Ascending aorta (tissue), 2 donors: Measurements from ENCODE around the gene ABLIM2. TPM values are rescaled to one million over a fixed set of nuclear protein-coding genes. Genes with fewer than 3 reads are reported as not detected.

Source experiments
- DNase-seq, 2 donors: peaks; one replicate each; pipeline ENCODE4 v3.0.0-alpha.2; 2019; ENCODE audit warnings: low spot score in 2 of 2
- H3K27ac ChIP-seq, 2 donors: fragments of 200-600 bp; sonication (generic); one replicate each; pipeline ENCODE4 v1.5.1; 2016 to 2017; ENCODE audit warnings: mild to moderate bottlenecking in 1 of 2
- H3K27me3 ChIP-seq: fragments of 200-600 bp; sonication (generic); one replicate; pipeline ENCODE4 v1.5.1; 2017
- H3K36me3 ChIP-seq, 2 donors: fragments of 200-600 bp; sonication (generic); one replicate each; pipeline ENCODE4 v1.5.1; 2016
- H3K4me1 ChIP-seq, 2 donors: fragments of 200-600 bp; sonication (generic); one replicate each; pipeline ENCODE4 v1.5.1; 2016 to 2017; ENCODE audit warnings: mild to moderate bottlenecking in 1 of 2
- H3K4me3 ChIP-seq, 2 donors: fragments of 200-600 bp; sonication (generic); one replicate each; pipeline ENCODE4 v1.5.1; 2016 to 2017; ENCODE audit warnings: mild to moderate bottlenecking in 1 of 2
- H3K9me3 ChIP-seq, 2 donors: fragments of 200-600 bp; sonication (generic); one replicate each; pipeline ENCODE4 v1.5.1; 2016
- intact Hi-C: fragments of 100-400 bp; cut with DNase I; formaldehyde crosslinking; loops from one replicate; pipeline ENCODE4 v1.15.1; 2023
- total RNA-seq: library from RNA; depleted of rRNA; stranded (reverse); fragments of >200 nt; gene quantifications from one replicate; pipeline ENCODE4 v1.1.0, GENCODE V29; 2016
- TF ChIP-seq, protein P1 (sequence below), 3 experiments: fragments of 200-600 bp in 2 of 3; fragments of 450-650 bp in 1 of 3; sonication (generic) in 2 of 3; IDR thresholded peaks; one replicate each; pipeline ENCODE4 v1.5.1; 2016 to 2019; ENCODE audit warnings: antibody characterized with exemption in 3 of 3, mild to moderate bottlenecking in 1 of 3, moderate library complexity in 1 of 3

ABLIM2 gene
- total RNA-seq, 1 donor from 2014 or later = 30.8 TPM

DNA sequence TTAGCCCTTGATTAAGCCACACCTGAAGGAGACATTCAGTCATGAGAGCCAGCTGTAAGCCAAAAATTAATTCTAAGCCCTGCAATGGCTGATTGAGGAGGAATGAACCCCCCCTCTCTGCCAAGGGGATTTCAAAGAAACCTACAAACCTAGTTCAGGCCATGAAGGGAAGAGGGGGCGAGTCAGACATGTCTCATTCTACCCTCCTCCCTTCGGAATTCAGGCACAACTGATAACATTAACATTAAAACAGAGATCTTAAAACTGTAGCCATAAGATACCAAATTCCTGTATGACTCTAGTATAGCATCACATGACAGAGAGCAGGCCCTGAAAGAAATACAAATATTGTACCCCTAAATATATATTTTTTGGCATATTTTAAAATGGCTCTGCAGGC is 178.6 kb downstream of the ABLIM2 start:
- H3K4me1 ChIP-seq = no peaks in the 10 kb centered on the region
- no peaks in the 10 kb centered on the region for H3K36me3 ChIP-seq
- no peak for DNase-seq
- no peak overlapping the region for H3K4me3 ChIP-seq
- H3K9me3 ChIP-seq = no peaks in the 10 kb centered on the region
- TF ChIP-seq, protein P1, sequence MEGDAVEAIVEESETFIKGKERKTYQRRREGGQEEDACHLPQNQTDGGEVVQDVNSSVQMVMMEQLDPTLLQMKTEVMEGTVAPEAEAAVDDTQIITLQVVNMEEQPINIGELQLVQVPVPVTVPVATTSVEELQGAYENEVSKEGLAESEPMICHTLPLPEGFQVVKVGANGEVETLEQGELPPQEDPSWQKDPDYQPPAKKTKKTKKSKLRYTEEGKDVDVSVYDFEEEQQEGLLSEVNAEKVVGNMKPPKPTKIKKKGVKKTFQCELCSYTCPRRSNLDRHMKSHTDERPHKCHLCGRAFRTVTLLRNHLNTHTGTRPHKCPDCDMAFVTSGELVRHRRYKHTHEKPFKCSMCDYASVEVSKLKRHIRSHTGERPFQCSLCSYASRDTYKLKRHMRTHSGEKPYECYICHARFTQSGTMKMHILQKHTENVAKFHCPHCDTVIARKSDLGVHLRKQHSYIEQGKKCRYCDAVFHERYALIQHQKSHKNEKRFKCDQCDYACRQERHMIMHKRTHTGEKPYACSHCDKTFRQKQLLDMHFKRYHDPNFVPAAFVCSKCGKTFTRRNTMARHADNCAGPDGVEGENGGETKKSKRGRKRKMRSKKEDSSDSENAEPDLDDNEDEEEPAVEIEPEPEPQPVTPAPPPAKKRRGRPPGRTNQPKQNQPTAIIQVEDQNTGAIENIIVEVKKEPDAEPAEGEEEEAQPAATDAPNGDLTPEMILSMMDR (IDR thresholded peaks at IDR 0.05) = no peak
- no peak overlapping the region for H3K27ac ChIP-seq
- intact Hi-C loops = no loop called here
- no peaks in the 10 kb centered on the region for H3K27me3 ChIP-seq

DNA sequence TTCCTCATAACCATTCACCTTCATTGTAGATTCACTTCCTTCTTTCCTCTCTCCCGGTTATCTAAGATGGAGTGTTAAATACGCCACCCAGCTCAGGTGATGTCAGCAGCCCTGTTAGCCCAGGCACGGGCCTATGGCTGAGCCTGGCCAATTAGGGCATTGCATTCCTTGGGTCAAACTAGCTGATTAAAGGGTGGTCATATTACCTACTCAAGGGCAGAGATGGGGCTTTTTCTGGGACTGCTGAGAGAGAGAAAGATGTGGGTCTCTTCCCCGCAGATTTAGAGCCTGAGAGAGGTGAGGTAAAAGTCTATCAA is 179.0 kb downstream of the ABLIM2 start:
- H3K36me3 ChIP-seq = no peaks in the 10 kb centered on the region
- TF ChIP-seq, protein P1 (IDR thresholded peaks at IDR 0.05) = no peak

DNA sequence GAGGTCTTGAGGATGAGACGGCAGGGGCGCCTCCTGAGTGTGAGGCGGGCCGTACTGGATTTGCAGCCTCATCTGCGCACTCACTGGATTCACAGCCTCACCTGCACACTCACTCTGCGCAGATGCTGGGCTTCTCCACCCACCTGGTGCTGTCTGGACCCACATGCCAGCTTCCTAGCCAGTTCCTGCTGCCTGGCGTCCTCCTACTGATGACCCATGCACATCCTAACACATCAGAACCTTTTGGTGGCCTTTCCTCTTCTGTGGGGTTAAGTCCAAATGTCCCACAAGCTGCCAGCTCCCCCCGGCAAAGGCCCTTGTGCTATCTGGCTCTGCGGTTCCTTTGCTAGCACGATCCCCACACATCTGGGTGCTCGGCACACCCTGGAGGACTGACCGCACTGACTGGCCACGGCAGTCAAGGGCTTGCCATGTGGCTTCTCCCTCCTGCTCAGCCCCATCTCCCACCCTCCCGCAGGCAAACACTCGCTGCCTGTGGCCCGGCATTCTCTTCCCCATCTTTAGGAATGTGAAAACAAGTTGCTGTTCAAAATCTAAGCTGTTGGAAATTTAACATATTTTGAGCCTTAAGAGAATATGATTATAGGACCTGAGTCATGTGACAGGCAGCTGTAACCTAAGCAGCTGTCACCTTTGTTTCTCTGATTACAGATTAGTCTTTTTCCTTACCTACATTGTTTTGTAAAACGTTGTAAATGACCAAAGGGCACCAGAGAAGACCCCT is 179.5 kb downstream of the ABLIM2 start:
- Histone ChIP-seq H3K36me3 (no peaks in the 10 kb centered on the region), H3K9me3 (no peaks in the 10 kb centered on the region), H3K27me3 (no peaks in the 10 kb centered on the region), H3K4me3 (no peak overlapping the region), H3K4me1 (no peaks in the 10 kb centered on the region), H3K27ac (no peak overlapping the region)
- TF ChIP-seq, protein P1 (IDR thresholded peaks at IDR 0.05) = no peak
- intact Hi-C loops = no loop called here
- no peak for DNase-seq

More for the DNA sequence above, 179.0 kb downstream of the ABLIM2 start:
- Histone ChIP-seq H3K4me3 (no peak overlapping the region), H3K4me1 (no peaks in the 10 kb centered on the region), H3K27me3 (no peaks in the 10 kb centered on the region), H3K9me3 (no peaks in the 10 kb centered on the region), H3K27ac (no peak overlapping the region)
- intact Hi-C loops = no loop called here
- DNase-seq = no peak

DNA sequence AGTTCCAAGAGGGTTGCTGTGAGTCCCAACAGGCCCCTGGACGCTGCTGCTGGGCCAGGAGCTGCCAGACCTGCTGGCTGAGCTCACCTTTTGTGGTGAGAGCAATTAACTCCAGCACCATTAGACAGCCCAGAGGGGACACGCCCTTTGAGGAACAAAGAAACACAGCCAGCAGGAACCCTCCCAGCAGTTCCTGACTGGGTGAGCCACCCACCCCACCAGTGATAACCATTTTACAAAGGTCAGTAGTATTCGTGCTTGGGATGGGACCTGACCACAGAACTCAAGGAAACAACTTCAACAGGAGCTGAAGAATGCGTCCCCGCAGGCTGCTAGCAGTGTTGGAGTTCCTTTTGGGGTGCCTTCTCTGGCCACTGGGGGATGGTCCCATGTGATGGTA is 180.1 kb downstream of the ABLIM2 start:
- TF ChIP-seq, protein P1 (IDR thresholded peaks at IDR 0.05) = no peak
- H3K36me3 ChIP-seq = no peaks in the 10 kb centered on the region
- no peaks in the 10 kb centered on the region for H3K9me3 ChIP-seq
- H3K4me1 ChIP-seq = peaks cover 0 to 3% of the 10 kb centered on the region in 2 donors
- H3K27me3 ChIP-seq = no peaks in the 10 kb centered on the region
- no peak for DNase-seq
- H3K4me3 ChIP-seq = no peak overlapping the region
- H3K27ac ChIP-seq = no peak overlapping the region
- intact Hi-C loops = no loop called here

DNA sequence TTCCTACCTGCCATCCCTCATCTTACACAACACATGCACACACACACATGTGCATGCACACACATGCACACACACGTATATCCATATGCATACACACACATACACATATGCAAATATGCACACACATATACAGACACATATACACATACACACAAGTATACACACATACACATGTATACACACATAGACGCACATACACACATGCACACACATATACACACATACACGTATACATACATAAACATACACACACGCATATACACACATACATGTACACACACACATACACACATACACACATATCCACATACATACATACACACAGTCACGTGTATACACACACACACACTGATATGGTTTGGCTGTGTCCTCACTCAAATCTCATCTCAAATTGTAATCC is 182.0 kb downstream of the ABLIM2 start:
- H3K4me3 ChIP-seq = no peak overlapping the region
- peaks cover 0 to 6% of the 10 kb centered on the region in 2 donors for H3K4me1 ChIP-seq
- no peaks in the 10 kb centered on the region for H3K27me3 ChIP-seq
- H3K36me3 ChIP-seq = no peaks in the 10 kb centered on the region
- TF ChIP-seq, protein P1 (IDR thresholded peaks at IDR 0.05) = no peak
- DNase-seq = no peak
- no peaks in the 10 kb centered on the region for H3K9me3 ChIP-seq
- intact Hi-C loops = no loop called here
- no peak overlapping the region for H3K27ac ChIP-seq

DNA sequence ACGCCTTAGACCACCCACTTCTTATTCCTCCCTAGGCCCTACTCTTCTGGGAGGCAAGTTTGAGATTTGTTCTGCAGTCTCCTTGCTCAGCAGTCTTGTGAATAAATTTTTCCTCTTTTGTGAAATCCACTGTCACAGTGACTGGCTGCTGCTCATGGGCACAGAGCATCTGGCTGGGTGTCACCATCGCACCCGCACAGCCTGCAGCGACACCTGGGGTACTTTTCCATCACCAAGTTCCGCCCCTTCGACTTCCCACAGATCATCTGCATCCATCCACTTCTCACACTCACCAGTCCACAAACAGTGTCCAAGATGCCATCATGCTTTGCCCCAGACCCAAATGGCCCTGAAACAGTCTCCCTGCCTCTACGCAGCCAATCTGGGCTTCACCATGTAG is 182.6 kb downstream of the ABLIM2 start:
- TF ChIP-seq, protein P1 (IDR thresholded peaks at IDR 0.05) = no peak

More for the DNA sequence above, 182.6 kb downstream of the ABLIM2 start:
- Histone ChIP-seq H3K36me3 (no peaks in the 10 kb centered on the region), H3K4me3 (no peak overlapping the region), H3K9me3 (no peaks in the 10 kb centered on the region), H3K27me3 (no peaks in the 10 kb centered on the region), H3K4me1 (peaks cover 0 to 6% of the 10 kb centered on the region in 2 donors), H3K27ac (no peak overlapping the region)
- intact Hi-C loops = no loop called here
- DNase-seq = no peak
